ENCODE data around the gene LCN1. TPM values are rescaled to one million over a fixed set of nuclear protein-coding genes. Genes with fewer than 3 reads are reported as not detected.
"Not testable (repeated sequence)": the region's sequence is repeated elsewhere in the genome, so short reads cannot be mapped to it uniquely, and the experiment has no call there.

The LCN1 gene
- total RNA-seq, 1 donor from 2014 or later, result 0.60 TPM

DNA sequence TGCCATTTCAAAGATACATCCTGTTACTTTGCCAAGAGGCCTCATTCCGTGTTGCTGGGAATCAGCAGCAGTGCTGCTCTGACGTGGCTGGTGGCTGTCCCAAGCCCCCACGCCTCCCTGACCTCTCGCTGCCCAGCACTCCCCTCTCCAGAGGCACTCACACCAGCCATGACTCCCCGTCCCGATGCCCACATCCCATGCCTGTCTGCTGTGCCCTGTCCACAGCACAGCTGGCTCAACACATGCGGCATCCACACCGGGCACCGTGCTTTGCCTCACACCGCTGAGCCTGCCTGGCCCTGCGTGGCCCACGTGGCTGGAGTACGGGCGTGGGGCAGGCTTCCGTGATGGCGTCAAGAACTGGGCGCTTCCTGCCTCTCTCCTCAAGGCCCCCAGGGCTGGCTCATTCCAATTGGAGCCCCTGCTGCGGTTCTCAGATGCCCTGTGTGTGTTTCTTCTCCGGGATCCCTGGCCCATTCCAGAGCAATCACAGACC is 7.8 kb upstream of the LCN1 start:
- H3K4me3 Mint-ChIP-seq (ENCODE audit: unreplicated experiment), result no peak overlapping the region
- TF ChIP-seq, protein P1, sequence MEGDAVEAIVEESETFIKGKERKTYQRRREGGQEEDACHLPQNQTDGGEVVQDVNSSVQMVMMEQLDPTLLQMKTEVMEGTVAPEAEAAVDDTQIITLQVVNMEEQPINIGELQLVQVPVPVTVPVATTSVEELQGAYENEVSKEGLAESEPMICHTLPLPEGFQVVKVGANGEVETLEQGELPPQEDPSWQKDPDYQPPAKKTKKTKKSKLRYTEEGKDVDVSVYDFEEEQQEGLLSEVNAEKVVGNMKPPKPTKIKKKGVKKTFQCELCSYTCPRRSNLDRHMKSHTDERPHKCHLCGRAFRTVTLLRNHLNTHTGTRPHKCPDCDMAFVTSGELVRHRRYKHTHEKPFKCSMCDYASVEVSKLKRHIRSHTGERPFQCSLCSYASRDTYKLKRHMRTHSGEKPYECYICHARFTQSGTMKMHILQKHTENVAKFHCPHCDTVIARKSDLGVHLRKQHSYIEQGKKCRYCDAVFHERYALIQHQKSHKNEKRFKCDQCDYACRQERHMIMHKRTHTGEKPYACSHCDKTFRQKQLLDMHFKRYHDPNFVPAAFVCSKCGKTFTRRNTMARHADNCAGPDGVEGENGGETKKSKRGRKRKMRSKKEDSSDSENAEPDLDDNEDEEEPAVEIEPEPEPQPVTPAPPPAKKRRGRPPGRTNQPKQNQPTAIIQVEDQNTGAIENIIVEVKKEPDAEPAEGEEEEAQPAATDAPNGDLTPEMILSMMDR (IDR thresholded peaks at IDR 0.05), result no peak
- peak; percentile 72 for DNase-seq (ENCODE audit: low spot score)
- H3K27me3 Mint-ChIP-seq (ENCODE audit: low read depth), result peaks cover 8% of the 10 kb centered on the region
- H3K9me3 Mint-ChIP-seq (ENCODE audit: low read depth), result peaks cover 17% of the 10 kb centered on the region
- no peak overlapping the region for H3K27ac Mint-ChIP-seq (ENCODE audit: unreplicated experiment)
- H3K36me3 Mint-ChIP-seq (ENCODE audit: low read depth), result peaks cover 5% of the 10 kb centered on the region
- no peaks in the 10 kb centered on the region for H3K4me1 Mint-ChIP-seq (ENCODE audit: low read depth)

DNA sequence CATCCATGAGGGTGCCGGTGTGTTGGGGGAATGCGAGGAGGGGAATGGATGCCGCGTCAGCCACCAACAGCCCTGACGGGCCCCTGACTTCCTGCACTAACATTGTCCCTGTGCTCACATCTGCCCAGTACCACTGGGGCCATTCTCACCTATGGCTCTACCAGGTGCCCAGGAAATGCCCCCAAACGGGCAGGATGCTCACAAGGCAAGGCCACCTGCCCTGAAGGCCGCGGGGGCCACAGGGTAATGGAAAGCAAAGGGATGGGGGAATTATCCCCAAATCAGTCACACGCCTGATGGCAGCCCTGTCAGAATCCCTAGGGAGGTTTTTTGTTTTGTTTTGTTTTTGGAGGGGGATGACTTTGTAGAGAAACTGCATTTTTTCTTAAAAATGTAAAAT is 7.3 kb upstream of the LCN1 start:
- H3K27ac Mint-ChIP-seq (ENCODE audit: unreplicated experiment); DNase-seq (ENCODE audit: low spot score); H3K36me3 Mint-ChIP-seq (ENCODE audit: low read depth); H3K4me3 Mint-ChIP-seq (ENCODE audit: unreplicated experiment); H3K4me1 Mint-ChIP-seq (ENCODE audit: low read depth): not testable (repeated sequence)
- peaks cover 12% of the 10 kb centered on the region for H3K9me3 Mint-ChIP-seq (ENCODE audit: low read depth)
- H3K27me3 Mint-ChIP-seq (ENCODE audit: low read depth), result peaks cover 11% of the 10 kb centered on the region

DNA sequence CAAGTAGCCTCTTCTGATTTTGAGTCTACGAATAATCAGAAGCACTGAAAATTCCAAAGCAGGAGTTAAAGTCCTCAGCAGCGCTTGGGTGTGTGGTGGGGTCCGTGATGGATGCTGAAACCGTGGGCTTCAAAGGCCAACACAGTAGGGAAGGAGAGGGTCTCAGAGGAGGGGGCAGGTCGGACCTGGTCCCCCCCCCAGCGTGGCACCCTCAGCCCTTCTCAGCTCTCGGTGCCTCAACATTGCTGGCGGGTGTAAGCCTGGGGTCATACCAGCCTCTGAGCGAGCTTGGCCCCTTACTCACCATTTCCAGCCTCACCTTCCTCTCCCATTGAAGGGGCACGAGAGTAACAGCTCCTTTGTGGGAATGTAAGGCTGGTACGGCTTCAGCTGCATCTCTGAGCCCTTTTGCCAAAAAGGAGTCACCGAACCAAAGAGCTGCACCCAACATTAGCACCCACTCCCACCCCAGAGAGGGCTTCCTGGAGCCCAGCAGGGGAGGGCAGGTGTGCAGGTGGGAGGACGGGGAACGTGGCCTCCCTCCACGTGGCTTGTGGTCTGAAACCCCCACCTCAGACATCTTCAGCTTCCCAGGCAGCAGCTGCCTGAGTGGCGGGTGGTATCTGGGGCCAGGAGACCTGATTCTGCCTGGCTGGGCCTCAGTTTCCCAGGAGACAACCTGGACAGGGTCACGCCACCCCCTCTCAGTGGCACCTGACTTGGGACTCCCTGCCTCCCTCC is 6.7 kb upstream of the LCN1 start:
- H3K4me3 Mint-ChIP-seq (ENCODE audit: unreplicated experiment), result no peak overlapping the region
- H3K27ac Mint-ChIP-seq (ENCODE audit: unreplicated experiment), result no peak overlapping the region
- peaks cover 14% of the 10 kb centered on the region for H3K27me3 Mint-ChIP-seq (ENCODE audit: low read depth)
- no peaks in the 10 kb centered on the region for H3K36me3 Mint-ChIP-seq (ENCODE audit: low read depth)
- TF ChIP-seq, protein P1 (IDR thresholded peaks at IDR 0.05), result no peak
- peak; percentile 62 for DNase-seq (ENCODE audit: low spot score)
- no peaks in the 10 kb centered on the region for H3K4me1 Mint-ChIP-seq (ENCODE audit: low read depth)
- H3K9me3 Mint-ChIP-seq (ENCODE audit: low read depth), result peaks cover 6% of the 10 kb centered on the region

DNA sequence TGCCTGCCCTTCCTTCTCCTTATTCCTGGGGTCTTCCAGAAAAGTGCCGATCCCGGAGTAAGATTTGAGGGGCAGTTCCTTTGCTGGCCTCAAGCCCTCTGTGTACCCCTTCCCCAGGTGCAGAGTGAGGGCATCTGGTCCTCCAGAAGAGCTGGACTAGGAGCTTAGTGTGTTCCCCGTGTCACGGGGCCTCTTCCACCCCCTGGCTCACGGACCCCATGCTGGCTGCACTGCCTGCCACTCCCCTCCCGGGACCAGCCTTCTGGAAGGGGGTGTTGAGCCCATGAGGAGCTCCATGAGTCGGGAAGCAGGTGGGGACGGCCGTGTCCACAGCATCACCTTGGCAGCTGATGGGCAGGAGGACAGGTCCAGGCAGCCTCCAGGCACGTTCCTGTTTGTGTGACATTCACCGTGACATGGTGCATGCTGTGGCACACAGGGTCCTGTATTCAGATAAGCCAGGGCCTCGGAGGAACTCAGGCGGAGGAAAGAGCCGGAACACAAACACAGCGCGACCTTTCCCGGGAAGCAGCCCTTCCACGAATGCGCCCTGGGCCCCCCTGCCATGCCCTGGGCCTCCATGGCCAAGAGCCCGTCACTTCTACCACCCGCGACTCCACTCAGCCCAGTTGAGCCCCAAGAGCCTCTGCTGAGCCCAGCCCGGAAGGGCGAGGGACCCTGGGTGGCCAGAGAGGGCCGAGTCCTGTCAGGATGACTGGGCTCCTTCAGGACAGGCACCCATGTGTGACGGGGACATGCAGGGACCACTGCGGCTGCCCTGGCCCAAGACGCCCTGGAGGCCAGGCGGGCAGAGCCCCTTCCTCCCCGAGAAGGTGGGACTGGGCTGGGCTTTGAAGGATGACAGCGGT is 5.9 kb upstream of the LCN1 start:
- TF ChIP-seq, protein P1 (IDR thresholded peaks at IDR 0.05), result no peak
- Mint-ChIP-seq H3K36me3 (ENCODE audit: low read depth) (no peaks in the 10 kb centered on the region), H3K4me3 (ENCODE audit: unreplicated experiment) (no peak overlapping the region), H3K4me1 (ENCODE audit: low read depth) (peaks cover 2% of the 10 kb centered on the region), H3K27ac (ENCODE audit: unreplicated experiment) (no peak overlapping the region), H3K27me3 (ENCODE audit: low read depth) (peaks cover 16% of the 10 kb centered on the region), H3K9me3 (ENCODE audit: low read depth) (peaks cover 2% of the 10 kb centered on the region)
- DNase-seq (ENCODE audit: low spot score), result peak; percentile 90

GRCh38 chr9:135516132-135516860 is 4.9 kb upstream of the LCN1 start:
- Mint-ChIP-seq H3K9me3 (ENCODE audit: low read depth) (no peaks in the 10 kb centered on the region), H3K4me3 (ENCODE audit: unreplicated experiment) (no peak overlapping the region), H3K4me1 (ENCODE audit: low read depth) (peaks cover 5% of the 10 kb centered on the region), H3K27me3 (ENCODE audit: low read depth) (peaks cover 18% of the 10 kb centered on the region), H3K27ac (ENCODE audit: unreplicated experiment) (no peak overlapping the region), H3K36me3 (ENCODE audit: low read depth) (no peaks in the 10 kb centered on the region)
- DNase-seq (ENCODE audit: low spot score), result no peak
- TF ChIP-seq, protein P1 (IDR thresholded peaks at IDR 0.05), result no peak

Measured in chondrocyte (in vitro differentiated cells).